WTC11 (cell line): ENCODE measurements around the gene ITPKB. TPM values are rescaled to one million over a fixed set of nuclear protein-coding genes. Genes with fewer than 3 reads are reported as not detected.
"Not testable (repeated sequence)": the region's sequence is repeated elsewhere in the genome, so short reads cannot be mapped to it uniquely, and the experiment has no call there.

ENCODE experiments used
- ATAC-seq: fragments of 200-7000 bp; cut with Tn5 transposase; 2 replicates; pipeline ENCODE4 v1.10.0; 2021; ENCODE audit warnings: mild to moderate bottlenecking, moderate library complexity
- CTCF ChIA-PET: fragments of 300-600 bp; sonication (Branson Sonifier 250); formaldehyde crosslinking; loops from one replicate; lab custom pipeline; 2021; ENCODE audit warnings: antibody characterized with exemption; lab: Charles Lee
- POLR2A ChIA-PET: fragments of 350-600 bp; sonication (Branson Sonifier 250); formaldehyde crosslinking; loops from one replicate; lab custom pipeline; 2021; ENCODE audit warnings: antibody characterized with exemption; lab: Charles Lee
- DNase-seq: peaks from one replicate; pipeline ENCODE4 v3.0.0; 2021; ENCODE audit warnings: low spot score
- H3K27ac Mint-ChIP-seq: 2 replicates; pipeline ENCODE4 v1.8.0; 2021; ENCODE audit warnings: mixed read lengths
- H3K27me3 Mint-ChIP-seq: 2 replicates; pipeline ENCODE4 v1.8.0; 2021; ENCODE audit warnings: low read depth, mild to moderate bottlenecking, moderate library complexity, mixed read lengths
- H3K36me3 Mint-ChIP-seq: 2 replicates; pipeline ENCODE4 v1.8.0; 2021; ENCODE audit warnings: mixed read lengths
- H3K4me1 Mint-ChIP-seq: 2 replicates; pipeline ENCODE4 v1.8.0; 2022; ENCODE audit warnings: mixed read lengths
- H3K4me3 Mint-ChIP-seq: 2 replicates; pipeline ENCODE4 v1.8.0; 2021; ENCODE audit warnings: mild to moderate bottlenecking, moderate library complexity, mixed read lengths
- H3K9me3 Mint-ChIP-seq: 2 replicates; pipeline ENCODE4 v1.8.0; 2021; ENCODE audit warnings: mixed read lengths
- ATF1 ChIP-seq: sonication (generic); formaldehyde crosslinking; IDR thresholded peaks from 2 replicates; pipeline ENCODE4 v1.8.1; 2023; ENCODE audit warnings: mild to moderate bottlenecking, moderate library complexity, missing genetic modification reagents
- ELF4 ChIP-seq: sonication (generic); formaldehyde crosslinking; IDR thresholded peaks from 2 replicates; pipeline ENCODE4 v1.8.1; 2022; ENCODE audit warnings: low read depth, mild to moderate bottlenecking, moderate library complexity, missing genetic modification reagents
- ETV6 ChIP-seq: sonication (generic); formaldehyde crosslinking; IDR thresholded peaks from 2 replicates; pipeline ENCODE4 v1.8.1; 2022; ENCODE audit warnings: mild to moderate bottlenecking, missing genetic modification reagents
- FOXP1 ChIP-seq: sonication (generic); formaldehyde crosslinking; IDR thresholded peaks from 2 replicates; pipeline ENCODE4 v1.8.0; 2022; ENCODE audit warnings: missing genetic modification reagents, mild to moderate bottlenecking, moderate library complexity, borderline replicate concordance
- NFE2L1 ChIP-seq: sonication (generic); formaldehyde crosslinking; IDR thresholded peaks from 2 replicates; pipeline ENCODE4 v1.8.1; 2023; ENCODE audit warnings: missing genetic modification reagents
- NR2C2 ChIP-seq: sonication (generic); formaldehyde crosslinking; IDR thresholded peaks from 2 replicates; pipeline ENCODE4 v1.8.0; 2022; ENCODE audit warnings: mild to moderate bottlenecking, missing genetic modification reagents
- PRRX2 ChIP-seq: fragments of 250-450 bp; sonication (Bioruptor Pico); IDR thresholded peaks from 2 replicates; pipeline ENCODE4 v1.8.0; 2021; ENCODE audit warnings: mild to moderate bottlenecking
- ZNF121 ChIP-seq: sonication (generic); formaldehyde crosslinking; IDR thresholded peaks from 2 replicates; pipeline ENCODE4 v1.8.0; 2023; ENCODE audit warnings: missing genetic modification reagents
- ZNF263 ChIP-seq: sonication (generic); formaldehyde crosslinking; IDR thresholded peaks from 2 replicates; pipeline ENCODE4 v1.8.1; 2022; ENCODE audit warnings: low read depth, mild to moderate bottlenecking, moderate library complexity, missing genetic modification reagents
- total RNA-seq: library from RNA; stranded (reverse); gene quantifications from 3 replicates; pipeline ENCODE4 v1.2.3, GENCODE V29; 2021
- TF ChIP-seq, protein P1 (sequence below): sonication (generic); formaldehyde crosslinking; IDR thresholded peaks from 2 replicates; pipeline ENCODE4 v1.8.1; 2023; ENCODE audit warnings: mild to moderate bottlenecking, missing genetic modification reagents, moderate library complexity
- TF ChIP-seq, protein P2 (sequence below): sonication (generic); formaldehyde crosslinking; IDR thresholded peaks from 2 replicates; pipeline ENCODE4 v1.8.0; 2022; ENCODE audit warnings: mild to moderate bottlenecking, missing genetic modification reagents
- TF ChIP-seq, protein P3 (sequence below): sonication (generic); formaldehyde crosslinking; IDR thresholded peaks from 2 replicates; pipeline ENCODE4 v1.8.0; 2022; ENCODE audit warnings: missing genetic modification reagents
- TF ChIP-seq, protein P4 (sequence below): sonication (generic); formaldehyde crosslinking; IDR thresholded peaks from 2 replicates; pipeline ENCODE4 v1.8.0; 2023; ENCODE audit warnings: mild to moderate bottlenecking, missing genetic modification reagents

The ITPKB gene
- total RNA-seq, 1 experiment from 2014 or later: 15.6 TPM

DNA sequence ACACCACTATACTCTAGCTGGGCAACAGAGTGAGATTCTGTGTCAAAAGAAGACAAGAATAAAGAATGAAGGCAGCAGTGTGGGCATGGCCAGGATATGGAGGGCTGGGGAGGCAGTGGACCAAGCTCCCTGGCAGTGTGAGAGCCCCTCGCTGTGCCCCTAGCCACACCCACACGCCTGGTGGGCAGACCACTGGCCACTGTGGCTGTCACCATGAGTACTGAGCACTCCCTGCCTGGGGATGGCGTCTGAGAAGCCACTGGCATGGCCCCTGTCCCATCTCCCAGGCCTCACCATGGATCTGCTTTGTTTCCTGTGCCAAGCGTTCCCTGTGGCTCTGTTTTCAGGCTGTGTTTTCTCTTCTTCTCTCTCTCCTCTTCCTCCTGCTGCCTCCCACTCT is 138.8 kb downstream of the ITPKB start:
- Mint-ChIP-seq H3K4me3 (no peak overlapping the region), H3K4me1 (peaks cover 16% of the 10 kb centered on the region), H3K27me3 (peaks cover 6% of the 10 kb centered on the region), H3K27ac (no peak overlapping the region), H3K9me3 (peaks cover 18% of the 10 kb centered on the region)
- POLR2A ChIA-PET: no interaction called here
- TF ChIP-seq FOXP1 (CRISPR knock-in tag) (no peak), ELF4 (CRISPR knock-in tag) (no peak), ATF1 (CRISPR knock-in tag) (no peak), ZNF121 (no peak), NR2C2 (CRISPR knock-in tag) (no peak)
- TF ChIP-seq, protein P1, sequence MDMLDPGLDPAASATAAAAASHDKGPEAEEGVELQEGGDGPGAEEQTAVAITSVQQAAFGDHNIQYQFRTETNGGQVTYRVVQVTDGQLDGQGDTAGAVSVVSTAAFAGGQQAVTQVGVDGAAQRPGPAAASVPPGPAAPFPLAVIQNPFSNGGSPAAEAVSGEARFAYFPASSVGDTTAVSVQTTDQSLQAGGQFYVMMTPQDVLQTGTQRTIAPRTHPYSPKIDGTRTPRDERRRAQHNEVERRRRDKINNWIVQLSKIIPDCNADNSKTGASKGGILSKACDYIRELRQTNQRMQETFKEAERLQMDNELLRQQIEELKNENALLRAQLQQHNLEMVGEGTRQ (CRISPR knock-in tag): no peak
- TF ChIP-seq, protein P2, sequence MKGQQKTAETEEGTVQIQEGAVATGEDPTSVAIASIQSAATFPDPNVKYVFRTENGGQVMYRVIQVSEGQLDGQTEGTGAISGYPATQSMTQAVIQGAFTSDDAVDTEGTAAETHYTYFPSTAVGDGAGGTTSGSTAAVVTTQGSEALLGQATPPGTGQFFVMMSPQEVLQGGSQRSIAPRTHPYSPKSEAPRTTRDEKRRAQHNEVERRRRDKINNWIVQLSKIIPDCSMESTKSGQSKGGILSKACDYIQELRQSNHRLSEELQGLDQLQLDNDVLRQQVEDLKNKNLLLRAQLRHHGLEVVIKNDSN (CRISPR knock-in tag): no peak
- TF ChIP-seq, protein P3, sequence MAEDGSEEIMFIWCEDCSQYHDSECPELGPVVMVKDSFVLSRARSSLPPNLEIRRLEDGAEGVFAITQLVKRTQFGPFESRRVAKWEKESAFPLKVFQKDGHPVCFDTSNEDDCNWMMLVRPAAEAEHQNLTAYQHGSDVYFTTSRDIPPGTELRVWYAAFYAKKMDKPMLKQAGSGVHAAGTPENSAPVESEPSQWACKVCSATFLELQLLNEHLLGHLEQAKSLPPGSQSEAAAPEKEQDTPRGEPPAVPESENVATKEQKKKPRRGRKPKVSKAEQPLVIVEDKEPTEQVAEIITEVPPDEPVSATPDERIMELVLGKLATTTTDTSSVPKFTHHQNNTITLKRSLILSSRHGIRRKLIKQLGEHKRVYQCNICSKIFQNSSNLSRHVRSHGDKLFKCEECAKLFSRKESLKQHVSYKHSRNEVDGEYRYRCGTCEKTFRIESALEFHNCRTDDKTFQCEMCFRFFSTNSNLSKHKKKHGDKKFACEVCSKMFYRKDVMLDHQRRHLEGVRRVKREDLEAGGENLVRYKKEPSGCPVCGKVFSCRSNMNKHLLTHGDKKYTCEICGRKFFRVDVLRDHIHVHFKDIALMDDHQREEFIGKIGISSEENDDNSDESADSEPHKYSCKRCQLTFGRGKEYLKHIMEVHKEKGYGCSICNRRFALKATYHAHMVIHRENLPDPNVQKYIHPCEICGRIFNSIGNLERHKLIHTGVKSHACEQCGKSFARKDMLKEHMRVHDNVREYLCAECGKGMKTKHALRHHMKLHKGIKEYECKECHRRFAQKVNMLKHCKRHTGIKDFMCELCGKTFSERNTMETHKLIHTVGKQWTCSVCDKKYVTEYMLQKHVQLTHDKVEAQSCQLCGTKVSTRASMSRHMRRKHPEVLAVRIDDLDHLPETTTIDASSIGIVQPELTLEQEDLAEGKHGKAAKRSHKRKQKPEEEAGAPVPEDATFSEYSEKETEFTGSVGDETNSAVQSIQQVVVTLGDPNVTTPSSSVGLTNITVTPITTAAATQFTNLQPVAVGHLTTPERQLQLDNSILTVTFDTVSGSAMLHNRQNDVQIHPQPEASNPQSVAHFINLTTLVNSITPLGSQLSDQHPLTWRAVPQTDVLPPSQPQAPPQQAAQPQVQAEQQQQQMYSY (CRISPR knock-in tag): no peak
- TF ChIP-seq, all 79 proteins: peak for 0
- CTCF ChIA-PET: interaction anchor here (0.8 to 1.6 kb wide), 4 partner anchors 8 to 53 kb away, joined by 3 to 5 read pairs (median 4); no protein-coding TSS in a partner anchor
- peaks cover 7% of the 10 kb centered on the region for H3K36me3 Mint-ChIP-seq
- ATAC-seq (no peak), DNase-seq (no peak)

DNA sequence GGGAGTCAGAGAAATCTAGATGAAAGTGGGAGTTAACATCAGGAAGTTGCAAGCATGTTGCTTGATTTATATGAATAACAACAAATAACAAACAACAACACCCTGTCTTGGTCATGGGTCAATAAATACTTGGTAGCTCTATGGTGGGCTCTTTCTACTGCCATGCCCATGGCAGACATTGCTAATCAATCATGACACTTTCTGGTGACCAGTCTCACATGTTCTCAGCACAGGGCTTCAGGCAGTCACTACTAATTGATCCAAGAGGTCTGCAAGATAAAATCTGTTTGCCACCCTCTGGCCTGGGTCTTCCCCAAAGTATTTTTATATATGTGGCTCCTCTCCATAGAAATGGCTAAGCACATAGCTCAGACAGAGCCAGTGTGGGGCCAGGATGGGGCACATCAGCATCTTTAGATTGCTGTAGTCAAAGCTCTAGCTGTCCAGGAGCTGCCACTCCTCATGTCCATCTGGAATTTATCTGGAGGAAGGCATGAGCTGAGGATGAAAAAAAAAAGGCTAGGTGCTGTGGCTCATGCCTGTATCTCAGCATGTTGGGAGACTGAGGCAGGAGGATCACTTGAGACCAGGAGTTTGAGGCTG is 139.3 kb downstream of the ITPKB start:
- peaks cover 8% of the 10 kb centered on the region for H3K27me3 Mint-ChIP-seq
- peaks cover 11% of the 10 kb centered on the region for H3K4me1 Mint-ChIP-seq
- H3K36me3 Mint-ChIP-seq: peaks cover 7% of the 10 kb centered on the region
- H3K27ac Mint-ChIP-seq: no peak overlapping the region
- ATAC-seq (no peak), DNase-seq (no peak)
- CTCF ChIA-PET: interaction anchor here (0.8 to 1.6 kb wide), 4 partner anchors 9 to 52 kb away, joined by 3 to 5 read pairs (median 4); no protein-coding TSS in a partner anchor
- H3K9me3 Mint-ChIP-seq: peaks cover 23% of the 10 kb centered on the region
- POLR2A ChIA-PET: no interaction called here
- TF ChIP-seq ETV6: no peak
- TF ChIP-seq NR2C2 (CRISPR knock-in tag): no peak
- no peak for TF ChIP-seq PRRX2 (CRISPR knock-in tag)
- no peak for TF ChIP-seq ATF1 (CRISPR knock-in tag)
- TF ChIP-seq ZNF263 (CRISPR knock-in tag): no peak
- TF ChIP-seq, protein P4, sequence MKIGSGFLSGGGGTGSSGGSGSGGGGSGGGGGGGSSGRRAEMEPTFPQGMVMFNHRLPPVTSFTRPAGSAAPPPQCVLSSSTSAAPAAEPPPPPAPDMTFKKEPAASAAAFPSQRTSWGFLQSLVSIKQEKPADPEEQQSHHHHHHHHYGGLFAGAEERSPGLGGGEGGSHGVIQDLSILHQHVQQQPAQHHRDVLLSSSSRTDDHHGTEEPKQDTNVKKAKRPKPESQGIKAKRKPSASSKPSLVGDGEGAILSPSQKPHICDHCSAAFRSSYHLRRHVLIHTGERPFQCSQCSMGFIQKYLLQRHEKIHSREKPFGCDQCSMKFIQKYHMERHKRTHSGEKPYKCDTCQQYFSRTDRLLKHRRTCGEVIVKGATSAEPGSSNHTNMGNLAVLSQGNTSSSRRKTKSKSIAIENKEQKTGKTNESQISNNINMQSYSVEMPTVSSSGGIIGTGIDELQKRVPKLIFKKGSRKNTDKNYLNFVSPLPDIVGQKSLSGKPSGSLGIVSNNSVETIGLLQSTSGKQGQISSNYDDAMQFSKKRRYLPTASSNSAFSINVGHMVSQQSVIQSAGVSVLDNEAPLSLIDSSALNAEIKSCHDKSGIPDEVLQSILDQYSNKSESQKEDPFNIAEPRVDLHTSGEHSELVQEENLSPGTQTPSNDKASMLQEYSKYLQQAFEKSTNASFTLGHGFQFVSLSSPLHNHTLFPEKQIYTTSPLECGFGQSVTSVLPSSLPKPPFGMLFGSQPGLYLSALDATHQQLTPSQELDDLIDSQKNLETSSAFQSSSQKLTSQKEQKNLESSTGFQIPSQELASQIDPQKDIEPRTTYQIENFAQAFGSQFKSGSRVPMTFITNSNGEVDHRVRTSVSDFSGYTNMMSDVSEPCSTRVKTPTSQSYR: no peak
- no peak for TF ChIP-seq NFE2L1 (CRISPR knock-in tag)
- TF ChIP-seq FOXP1 (CRISPR knock-in tag): no peak
- H3K4me3 Mint-ChIP-seq: no peak overlapping the region

DNA sequence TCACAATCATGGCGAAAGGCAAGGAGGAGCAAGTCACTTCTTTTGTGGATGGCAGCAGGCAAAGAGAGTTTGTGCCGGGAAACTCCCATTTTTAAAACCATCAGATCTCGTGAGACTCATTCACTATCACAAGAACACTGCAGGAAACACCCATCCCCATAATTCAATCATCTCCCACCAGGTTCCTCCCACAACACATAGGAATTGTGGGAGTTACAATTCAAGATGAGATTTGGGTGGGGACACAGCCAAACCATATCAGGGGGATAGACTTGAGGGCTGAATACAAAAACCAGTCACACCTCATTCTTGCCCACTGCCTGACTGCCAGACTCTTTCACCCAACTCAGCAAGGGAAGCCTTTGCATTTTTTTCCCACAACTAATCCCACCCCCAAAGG is 140.1 kb downstream of the ITPKB start:
- ATAC-seq, POLR2A ChIA-PET, H3K36me3 Mint-ChIP-seq, H3K4me1 Mint-ChIP-seq, DNase-seq, H3K27ac Mint-ChIP-seq, H3K27me3 Mint-ChIP-seq, H3K4me3 Mint-ChIP-seq: not testable (repeated sequence)
- H3K9me3 Mint-ChIP-seq: peaks cover 25% of the 10 kb centered on the region
- CTCF ChIA-PET: interaction anchor here (1.2 kb wide), 1 partner anchor 52 kb away, joined by 4 read pairs; no protein-coding TSS in a partner anchor
